ENCODE results near the gene ELAPOR2. TPM values are rescaled to one million over a fixed set of nuclear protein-coding genes. Genes with fewer than 3 reads are reported as not detected.

ELAPOR2 gene, protein sequence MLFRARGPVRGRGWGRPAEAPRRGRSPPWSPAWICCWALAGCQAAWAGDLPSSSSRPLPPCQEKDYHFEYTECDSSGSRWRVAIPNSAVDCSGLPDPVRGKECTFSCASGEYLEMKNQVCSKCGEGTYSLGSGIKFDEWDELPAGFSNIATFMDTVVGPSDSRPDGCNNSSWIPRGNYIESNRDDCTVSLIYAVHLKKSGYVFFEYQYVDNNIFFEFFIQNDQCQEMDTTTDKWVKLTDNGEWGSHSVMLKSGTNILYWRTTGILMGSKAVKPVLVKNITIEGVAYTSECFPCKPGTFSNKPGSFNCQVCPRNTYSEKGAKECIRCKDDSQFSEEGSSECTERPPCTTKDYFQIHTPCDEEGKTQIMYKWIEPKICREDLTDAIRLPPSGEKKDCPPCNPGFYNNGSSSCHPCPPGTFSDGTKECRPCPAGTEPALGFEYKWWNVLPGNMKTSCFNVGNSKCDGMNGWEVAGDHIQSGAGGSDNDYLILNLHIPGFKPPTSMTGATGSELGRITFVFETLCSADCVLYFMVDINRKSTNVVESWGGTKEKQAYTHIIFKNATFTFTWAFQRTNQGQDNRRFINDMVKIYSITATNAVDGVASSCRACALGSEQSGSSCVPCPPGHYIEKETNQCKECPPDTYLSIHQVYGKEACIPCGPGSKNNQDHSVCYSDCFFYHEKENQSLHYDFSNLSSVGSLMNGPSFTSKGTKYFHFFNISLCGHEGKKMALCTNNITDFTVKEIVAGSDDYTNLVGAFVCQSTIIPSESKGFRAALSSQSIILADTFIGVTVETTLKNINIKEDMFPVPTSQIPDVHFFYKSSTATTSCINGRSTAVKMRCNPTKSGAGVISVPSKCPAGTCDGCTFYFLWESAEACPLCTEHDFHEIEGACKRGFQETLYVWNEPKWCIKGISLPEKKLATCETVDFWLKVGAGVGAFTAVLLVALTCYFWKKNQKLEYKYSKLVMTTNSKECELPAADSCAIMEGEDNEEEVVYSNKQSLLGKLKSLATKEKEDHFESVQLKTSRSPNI
- 0.26 and 2.2 TPM in 2 replicates for total RNA-seq

DNA sequence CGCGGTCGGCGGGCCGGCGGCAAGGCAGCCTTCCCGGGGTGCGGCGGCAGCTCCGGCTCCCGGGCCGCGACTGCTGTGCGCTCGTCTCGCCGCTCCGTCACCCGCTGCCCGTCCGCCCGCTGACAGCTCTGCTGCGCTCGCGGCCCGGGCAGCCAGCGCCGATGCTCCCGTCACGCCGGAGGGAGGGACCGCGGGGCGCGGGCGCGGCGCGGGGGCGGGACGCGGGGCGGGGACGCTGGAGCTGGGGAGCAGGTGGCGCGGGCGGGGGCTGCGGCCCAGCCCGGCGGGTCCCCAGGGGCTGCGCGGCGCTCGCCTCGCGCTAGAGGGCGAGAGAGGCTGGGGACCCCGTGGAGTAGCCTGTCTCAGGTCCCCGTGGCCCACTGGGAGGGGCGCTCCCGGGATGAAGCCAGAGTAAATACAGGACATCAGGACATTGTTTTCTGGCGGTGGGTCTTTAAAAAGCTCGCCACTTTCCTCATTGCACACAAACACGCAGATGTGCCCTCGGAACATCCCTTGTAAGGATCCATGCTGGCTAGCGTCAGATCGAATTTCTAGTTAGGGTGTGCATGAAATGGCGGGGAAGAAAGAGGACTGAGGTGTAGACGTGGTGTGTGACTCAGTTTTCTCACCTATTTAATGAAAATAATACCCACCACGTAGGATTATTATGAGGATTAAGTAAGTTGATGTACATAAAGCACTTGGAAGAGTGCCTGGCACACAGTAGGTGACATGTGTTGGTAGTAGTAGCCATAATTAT lies at the start of gene ELAPOR2:
ELAPOR2 (minus strand) TSS at position 130 of the 763 bp plus-strand sequence. CDS start 141 bp downstream, outside the sequence.

Other genes with a start within 250 kb of the ELAPOR2 start
- 40.8 and 68.6 TPM in 2 replicates for gene DMTF1, start 92.8 kb upstream of the ELAPOR2 start, total RNA-seq
- 33.1 and 33.8 TPM in 2 replicates for gene TMEM243, start 160.1 kb upstream of the ELAPOR2 start, total RNA-seq